GM23248 (cell line): Measurements from ENCODE around the gene TSPAN14.

Experiments used
- EZH2 ChIP-seq: fragments of 200-600 bp; sonication (generic); IDR thresholded peaks from 2 replicates; pipeline ENCODE4 v1.6.1; 2018; ENCODE audit warnings: antibody characterized with exemption, mild to moderate bottlenecking; ENCODE audit not compliant: insufficient read depth, poor library complexity, severe bottlenecking
- EZH2phosphoT487 ChIP-seq: fragments of 200-600 bp; sonication (generic); IDR thresholded peaks from 2 replicates; pipeline ENCODE4 v1.6.1; 2018; ENCODE audit warnings: antibody characterized with exemption, moderate library complexity, mild to moderate bottlenecking, low read depth; ENCODE audit not compliant: insufficient read depth

DNA sequence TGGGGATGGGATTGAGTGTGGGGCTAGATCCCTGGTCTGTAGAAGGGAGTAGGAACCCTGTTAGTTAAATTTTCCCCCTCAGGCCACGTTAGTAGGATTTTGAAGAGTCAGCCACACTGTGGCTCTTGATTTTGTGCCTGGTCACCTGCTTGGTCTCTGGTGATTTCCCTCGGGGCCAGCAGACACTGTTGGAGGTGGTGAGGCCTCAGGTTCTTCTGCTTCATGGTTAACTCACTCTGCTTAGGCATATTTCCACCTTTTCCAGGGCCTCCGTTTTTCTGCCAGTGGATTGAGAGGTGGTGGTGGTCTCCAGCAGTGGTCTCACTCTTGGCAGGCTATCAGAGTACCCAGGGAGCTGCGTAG lies 4.1 kb downstream of the TSPAN14 start:
- TF ChIP-seq EZH2 (no peak), EZH2phosphoT487 (no peak)
